K562 (cell line): ENCODE data around the gene KRTAP10-4. TPM values are rescaled to one million over a fixed set of nuclear protein-coding genes. Genes with fewer than 3 reads are reported as not detected.
"Not testable (repeated sequence)": the region's sequence is repeated elsewhere in the genome, so short reads cannot be mapped to it uniquely, and the experiment has no call there.

Experiments used
- ATAC-seq: fragments of 200-7000 bp; cut with Tn5 transposase; 3 replicates; pipeline ENCODE4 v1.9.1; 2020; ENCODE audit warnings: moderate library complexity
- BruUV-seq: library from RNA; stranded (reverse); fragments of 400-500 nt; replicated peaks from 2 replicates; lab custom pipeline; 2021; lab: Mats Ljungman, UMichigan
- CTCF ChIA-PET: fragments of 300-600 bp; formaldehyde crosslinking; extraction: SDS; loops from one replicate; lab custom pipeline; 2021; ENCODE audit warnings: low intra/inter-chr PET ratio; lab: Yijun Ruan, JAX
- POLR2A ChIA-PET: fragments of 300-600, 350-650 bp; sonication (Branson Sonifier 250); formaldehyde crosslinking; extraction: SDS; loops from one replicate; lab custom pipeline; 2021; ENCODE audit warnings: antibody characterized with exemption, inconsistent platforms; lab: Yijun Ruan, JAX
- DNase-seq, 4 experiments: peaks; one replicate each; pipeline versions ENCODE4 v3.0.0 to v3.0.0-alpha.2; 2011 to 2018; ENCODE audit warnings: low spot score in 3 of 4, mixed read lengths in 3 of 4; ENCODE audit errors: extremely low read depth in 1 of 4
- FAIRE-seq: peaks from 2 replicates; lab custom pipeline; 2011; peaks lifted over from hg19 to GRCh38; lab: Jason Lieb, UNC
- H2AFZ ChIP-seq: 2 replicates; pipeline ENCODE4 v1.6.0; 2011; ENCODE audit warnings: low read depth, low read length, control low read depth, inconsistent platforms
- H3K27ac ChIP-seq: fragments of 200-600 bp; 3 replicates; pipeline ENCODE4 v1.8.0; 2011; ENCODE audit warnings: low read depth, mild to moderate bottlenecking, control low read depth, inconsistent platforms, low read length, moderate library complexity, mixed read lengths; ENCODE audit errors: extremely low read depth
- H3K27me3 ChIP-seq, 2 experiments: fragments of 300-600 bp in 1 of 2; 2 replicates in 1 of 2; 3 replicates in 1 of 2; pipeline versions ENCODE4 v1.6.0 to v1.8.0; 2011; ENCODE audit warnings: inconsistent platforms in 2 of 2, low read length in 2 of 2, mild to moderate bottlenecking in 1 of 2, mixed read lengths in 1 of 2, moderate library complexity in 1 of 2; ENCODE audit not compliant: control insufficient read depth in 2 of 2, insufficient read depth in 2 of 2
- H3K36me3 ChIP-seq: fragments of 300-600 bp; 3 replicates; pipeline ENCODE4 v1.8.0; 2011; ENCODE audit warnings: mild to moderate bottlenecking, low read length, inconsistent platforms; ENCODE audit not compliant: control insufficient read depth, insufficient read depth
- H3K4me1 ChIP-seq, 2 experiments: fragments of 200-600 bp in 1 of 2; replicated peaks in 1 of 2; 2 replicates in 1 of 2; 3 replicates in 1 of 2; pipeline versions ENCODE4 v1.5.1 to v1.8.0; 2011; ENCODE audit warnings: inconsistent platforms in 2 of 2, low read length in 2 of 2, mild to moderate bottlenecking in 1 of 2, mixed read lengths in 1 of 2, moderate library complexity in 1 of 2; ENCODE audit not compliant: control insufficient read depth in 2 of 2, insufficient read depth in 2 of 2
- H3K4me2 ChIP-seq: 2 replicates; pipeline ENCODE4 v1.6.1; 2011; ENCODE audit warnings: low read length, control low read depth, inconsistent platforms, mixed read lengths; ENCODE audit not compliant: insufficient read depth
- H3K4me3 ChIP-seq: fragments of 200-600 bp; sonication (generic), shearing (Covaris generic); 2 replicates; pipeline ENCODE4 v1.5.1; 2016; ENCODE audit warnings: control low read depth, inconsistent platforms
- H3K79me2 ChIP-seq: fragments of 200-600 bp; 3 replicates; pipeline ENCODE4 v1.8.0; 2011; ENCODE audit warnings: low read length, inconsistent platforms; ENCODE audit not compliant: control insufficient read depth, insufficient read depth
- H3K9ac ChIP-seq, 2 experiments: 2 replicates each; pipeline versions ENCODE4 v1.6.0 to v1.6.1; 2011; ENCODE audit warnings: low read depth in 2 of 2, low read length in 2 of 2, control low read depth in 1 of 2, inconsistent platforms in 1 of 2, mild to moderate bottlenecking in 1 of 2, mixed read lengths in 1 of 2; ENCODE audit not compliant: insufficient read depth in 1 of 2
- H3K9me1 ChIP-seq: one replicate; pipeline ENCODE4 v1.6.0; 2011; ENCODE audit warnings: inconsistent platforms, mild to moderate bottlenecking, low read length, moderate library complexity; ENCODE audit not compliant: control insufficient read depth, insufficient read depth
- H3K9me3 ChIP-seq: replicated peaks from 2 replicates; pipeline ENCODE4 v1.5.1; 2011; ENCODE audit warnings: low read depth, low read length, inconsistent platforms; ENCODE audit not compliant: control insufficient read depth, insufficient read depth
- H4K20me1 ChIP-seq: replicated peaks from 2 replicates; pipeline ENCODE4 v1.6.1; 2011; ENCODE audit warnings: low read length, inconsistent platforms, mixed read lengths; ENCODE audit not compliant: control insufficient read depth, insufficient read depth
- CTCF ChIP-seq, 3 experiments: IDR thresholded peaks in 2 of 3; conservative IDR thresholded peaks in 1 of 3; 2 replicates each; pipeline ENCODE4 v1.5.1; 2011 to 2012; ENCODE audit warnings: low read length in 3 of 3, mild to moderate bottlenecking in 3 of 3, control low read depth in 2 of 3, improper control_type of control experiment in 1 of 3, inconsistent platforms in 1 of 3, low read depth in 1 of 3, mixed read lengths in 1 of 3, moderate library complexity in 1 of 3; ENCODE audit not compliant: insufficient read depth in 2 of 3
- WGBS: fragments of 100-300 bp; shearing (Covaris generic); methylation state at CpG from one replicate; pipeline ENCODE4 v1.1.6; 2016; ENCODE audit warnings: low coverage, mixed read lengths; ENCODE audit not compliant: insufficient coverage; ENCODE audit errors: missing lambda C conversion rate; 5-methylcytosine and 5-hydroxymethylcytosine counted together
- in situ Hi-C: fragments of 300-500 bp; cut with MboI; formaldehyde crosslinking; loops from 4 replicates; pipeline ENCODE4 v1.15.0; 2018; ENCODE audit warnings: inconsistent platforms, mixed read lengths
- intact Hi-C: fragments of 100-400 bp; cut with micrococcal nuclease; formaldehyde crosslinking; loops from 2 replicates; pipeline ENCODE4 v1.14.2; 2022
- polyA plus RNA-seq, 8 experiments: library from polyadenylated mRNA; depleted of rRNA in 4 of 8; stranded (reverse) in 5 of 8; unstranded in 3 of 8; fragments of >200 nt; fragmentation: Nextera tagmentation in 2 of 8; fragmentation: Illumina TruSeq in 1 of 8; extraction: Ambion mirVana in 2 of 8; extraction: Trizol in 1 of 8; gene quantifications; 2 replicates each; pipeline versions ENCODE4 v1.2.1 to v1.2.3, GENCODE V29; 2011 to 2014; ENCODE audit warnings: inconsistent platforms in 1 of 8, missing spikeins in 1 of 8
- total RNA-seq, 7 experiments: library from RNA; depleted of rRNA in 6 of 7; stranded (reverse); fragments of >200 nt in 6 of 7; fragmentation: Illumina TruSeq in 2 of 7; extraction: Trizol in 2 of 7; gene quantifications; 2 replicates each; pipeline versions ENCODE4 v1.2.1 to v1.2.3, GENCODE V29; 2011 to 2021; ENCODE audit warnings: low replicate concordance in 1 of 7

Gene KRTAP10-4
- total and polyA plus RNA-seq, 9 of the 15 experiments (the other 6 are each of a cell fraction or from before 2014, with no cell fraction given) = not detected

DNA sequence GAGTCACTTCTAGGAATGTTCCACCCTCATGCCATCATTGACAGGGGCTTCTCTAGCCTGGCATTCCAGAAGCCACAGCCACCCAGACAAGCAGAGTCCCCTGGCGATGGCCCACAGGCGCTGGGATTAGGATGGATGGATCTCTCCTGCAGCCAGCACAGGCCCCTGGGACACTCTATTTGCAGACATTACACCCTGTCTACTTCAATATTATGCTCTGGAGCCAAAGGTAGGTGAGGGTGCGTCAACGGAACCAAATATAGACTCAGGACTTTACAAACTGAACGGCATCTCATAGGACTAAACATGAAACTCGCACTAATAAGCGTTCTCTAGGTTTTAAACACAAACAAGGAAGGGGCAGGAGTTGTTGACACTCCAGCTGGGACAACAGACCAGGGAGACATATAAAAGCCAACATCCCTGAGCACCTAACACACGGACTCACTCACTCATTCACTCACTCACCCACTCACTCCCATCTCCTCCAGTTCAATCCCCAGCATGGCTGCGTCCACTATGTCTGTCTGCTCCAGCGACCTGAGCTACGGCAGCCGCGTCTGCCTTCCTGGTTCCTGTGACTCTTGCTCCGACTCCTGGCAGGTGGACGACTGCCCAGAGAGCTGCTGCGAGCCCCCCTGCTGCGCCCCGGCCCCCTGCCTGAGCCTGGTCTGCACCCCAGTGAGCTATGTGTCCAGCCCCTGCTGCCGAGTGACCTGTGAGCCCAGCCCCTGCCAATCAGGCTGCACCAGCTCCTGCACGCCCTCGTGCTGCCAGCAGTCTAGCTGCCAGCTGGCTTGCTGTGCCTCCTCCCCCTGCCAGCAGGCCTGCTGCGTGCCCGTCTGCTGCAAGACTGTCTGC, 26.8 kb downstream of the KRTAP10-4 start, which contains the start of gene KRTAP10-7:
KRTAP10-7 (plus strand) TSS at position 480 of the 861 bp plus-strand sequence; CDS start at position 505, 25 bp downstream.
- H3K27ac ChIP-seq, H4K20me1 ChIP-seq, FAIRE-seq, H3K36me3 ChIP-seq, H3K4me3 ChIP-seq, H3K4me2 ChIP-seq, DNase-seq, in situ Hi-C loops, intact Hi-C loops, H3K9me1 ChIP-seq, CTCF ChIA-PET, BruUV-seq, H3K9me3 ChIP-seq, H3K79me2 ChIP-seq, POLR2A ChIA-PET, H2AFZ ChIP-seq, ATAC-seq, H3K9ac ChIP-seq: not testable (repeated sequence)
- Histone ChIP-seq H3K27me3 (peaks cover 9 to 48% of the 10 kb centered on the region in 2 experiments), H3K4me1 (peaks cover 1 to 16% of the 10 kb centered on the region in 2 experiments; a peak in 3 of 5 replicates)
- WGBS = under 1% methylated on average over 13 of the region's 23 CpGs

DNA sequence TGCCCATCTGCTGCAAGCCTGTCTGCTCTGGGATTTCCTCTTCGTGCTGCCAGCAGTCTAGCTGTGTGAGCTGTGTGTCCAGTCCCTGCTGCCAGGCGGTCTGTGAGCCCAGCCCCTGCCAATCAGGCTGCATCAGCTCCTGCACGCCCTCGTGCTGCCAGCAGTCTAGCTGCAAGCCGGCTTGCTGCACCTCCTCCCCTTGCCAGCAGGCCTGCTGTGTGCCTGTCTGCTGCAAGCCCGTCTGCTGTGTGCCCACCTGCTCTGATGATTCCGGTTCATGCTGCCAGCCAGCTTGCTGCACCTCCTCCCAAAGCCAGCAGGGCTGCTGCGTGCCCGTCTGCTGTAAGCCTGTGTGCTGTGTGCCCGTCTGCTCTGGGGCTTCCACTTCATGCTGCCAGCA, 27.6 kb downstream of the KRTAP10-4 start:
- FAIRE-seq, in situ Hi-C loops, DNase-seq, H3K9ac ChIP-seq, BruUV-seq, H2AFZ ChIP-seq, H3K4me2 ChIP-seq, H3K27ac ChIP-seq, H4K20me1 ChIP-seq, H3K9me3 ChIP-seq, intact Hi-C loops, CTCF ChIA-PET, ATAC-seq, H3K36me3 ChIP-seq, H3K79me2 ChIP-seq, H3K9me1 ChIP-seq, H3K4me3 ChIP-seq: not testable (repeated sequence)
- Histone ChIP-seq H3K27me3 (peaks cover 9 to 47% of the 10 kb centered on the region in 2 experiments), H3K4me1 (peaks cover 0 to 16% of the 10 kb centered on the region in 2 experiments; a peak in 1 of 5 replicates)
- POLR2A ChIA-PET = interaction anchor here (0.6 to 0.7 kb wide), 2 partner anchors 44 to 94 kb away, joined by 3 to 4 read pairs; no protein-coding TSS in a partner anchor
- 0% methylated on average over 6 of the region's 10 CpGs for WGBS
- peak in 2 of 3 experiments; percentile 28 to 48; a peak in 4 of 6 replicates for TF ChIP-seq CTCF (IDR thresholded peaks at IDR 0.05 in 2 of 3, conservative IDR thresholded peaks at IDR 0.05 in 1 of 3; ENCODE audit: insufficient read depth in 2 of 3, low read depth in 1 of 3, low read length in 3 of 3)
